NAMALWA (cell line): ENCODE measurements around the gene SERPINA5.

Experiments
- DNase-seq: peaks from one replicate; pipeline ENCODE4 v3.0.0-alpha.2; 2015; ENCODE audit warnings: low spot score

The SERPINA5 gene, protein sequence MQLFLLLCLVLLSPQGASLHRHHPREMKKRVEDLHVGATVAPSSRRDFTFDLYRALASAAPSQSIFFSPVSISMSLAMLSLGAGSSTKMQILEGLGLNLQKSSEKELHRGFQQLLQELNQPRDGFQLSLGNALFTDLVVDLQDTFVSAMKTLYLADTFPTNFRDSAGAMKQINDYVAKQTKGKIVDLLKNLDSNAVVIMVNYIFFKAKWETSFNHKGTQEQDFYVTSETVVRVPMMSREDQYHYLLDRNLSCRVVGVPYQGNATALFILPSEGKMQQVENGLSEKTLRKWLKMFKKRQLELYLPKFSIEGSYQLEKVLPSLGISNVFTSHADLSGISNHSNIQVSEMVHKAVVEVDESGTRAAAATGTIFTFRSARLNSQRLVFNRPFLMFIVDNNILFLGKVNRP

GRCh38 chr14:94581127-94581999 is at the start of gene SERPINA5:
Gene SERPINA5 (plus strand): TSS chr14:94581426. CDS start chr14:94587363, 5,937 bp downstream.
- DNase-seq: no peak

DNA sequence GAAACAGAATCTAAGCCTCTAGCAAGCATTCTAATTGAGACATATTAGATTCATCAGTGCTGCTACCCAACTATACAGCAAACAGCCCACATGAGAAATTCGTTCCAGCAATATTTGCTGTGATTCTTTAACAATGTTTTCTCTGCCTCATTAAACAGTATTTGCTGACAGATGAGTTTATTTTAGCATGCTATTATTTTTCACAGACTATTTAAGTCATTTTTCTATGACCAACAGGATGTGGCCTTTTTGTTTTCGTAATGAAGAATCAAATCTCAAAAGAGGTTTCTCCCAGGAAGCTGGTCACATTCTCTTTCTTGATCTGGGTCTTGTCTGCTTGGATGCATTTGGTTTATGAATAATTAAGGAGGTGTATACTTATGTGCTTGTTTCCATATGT is 48.8 kb upstream of the SERPINA5 start:
- peak; percentile 13 for DNase-seq

GRCh38 chr14:94535506-94535905 is 45.7 kb upstream of the SERPINA5 start:
- no peak for DNase-seq

DNA sequence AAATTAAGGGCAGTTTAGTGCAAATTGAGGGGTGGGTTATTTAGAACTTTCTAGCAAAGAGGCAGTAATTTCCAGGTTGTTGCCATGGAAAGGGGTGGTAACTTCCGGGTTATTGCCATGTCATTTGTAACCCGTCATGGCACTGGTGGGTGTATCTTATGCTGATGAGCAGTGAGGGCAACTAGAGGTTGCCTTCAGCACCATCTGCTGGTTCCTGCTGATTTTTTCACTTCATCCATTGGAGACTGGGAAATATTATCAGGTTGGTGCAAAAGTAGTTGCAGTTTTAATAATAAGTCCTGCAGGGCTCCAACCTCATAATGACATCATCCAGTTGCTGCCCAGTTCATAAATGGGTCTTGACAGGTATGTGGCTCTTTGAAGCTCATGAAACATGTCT is 44.4 kb upstream of the SERPINA5 start:
- DNase-seq: peak; percentile 72

DNA sequence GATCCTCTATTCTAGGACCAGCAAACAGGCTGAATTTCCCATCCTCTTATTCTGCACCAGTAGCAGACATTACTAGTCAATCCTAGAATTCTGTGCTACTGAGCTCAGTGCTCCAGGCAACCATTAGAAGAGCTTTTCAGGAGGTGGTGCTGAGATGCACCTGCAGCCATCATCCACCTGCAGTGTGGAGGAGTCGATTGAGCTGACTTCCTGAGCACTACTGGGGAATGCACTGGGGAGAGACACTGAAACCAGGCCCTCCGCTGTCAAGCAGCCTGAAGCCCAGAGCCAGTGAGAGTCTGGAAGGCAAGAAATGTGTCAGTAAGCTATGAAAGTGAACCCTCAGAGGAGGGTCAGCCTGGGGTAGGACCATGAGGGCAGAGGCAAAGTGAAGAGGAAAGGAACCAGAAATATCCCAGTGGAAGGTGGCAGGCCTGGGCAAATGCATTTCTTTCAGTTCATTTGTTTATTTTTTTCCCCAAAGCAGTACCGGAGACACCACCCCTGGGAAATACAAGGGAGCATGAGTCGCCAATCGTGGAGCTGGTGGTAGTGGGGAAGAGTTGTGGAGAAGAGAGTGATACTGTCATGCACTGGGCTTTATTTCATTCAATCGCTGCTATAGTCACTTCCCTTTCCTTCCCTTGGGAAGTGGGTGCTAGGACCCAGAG is 43.0 kb upstream of the SERPINA5 start:
- no peak for DNase-seq

GRCh38 chr14:94539181-94539580 is 42.0 kb upstream of the SERPINA5 start:
- DNase-seq: no peak

- no peak for DNase-seq
Measured at GRCh38 chr14:94540031-94540794, 41.0 kb upstream of the SERPINA5 start.

GRCh38 chr14:94541234-94541975 is 39.8 kb upstream of the SERPINA5 start:
- no peak for DNase-seq

- no peak for DNase-seq
Measured at GRCh38 chr14:94542111-94542810, 39.0 kb upstream of the SERPINA5 start.

- no peak for DNase-seq
Measured at GRCh38 chr14:94542811-94543440, 38.3 kb upstream of the SERPINA5 start.

DNA sequence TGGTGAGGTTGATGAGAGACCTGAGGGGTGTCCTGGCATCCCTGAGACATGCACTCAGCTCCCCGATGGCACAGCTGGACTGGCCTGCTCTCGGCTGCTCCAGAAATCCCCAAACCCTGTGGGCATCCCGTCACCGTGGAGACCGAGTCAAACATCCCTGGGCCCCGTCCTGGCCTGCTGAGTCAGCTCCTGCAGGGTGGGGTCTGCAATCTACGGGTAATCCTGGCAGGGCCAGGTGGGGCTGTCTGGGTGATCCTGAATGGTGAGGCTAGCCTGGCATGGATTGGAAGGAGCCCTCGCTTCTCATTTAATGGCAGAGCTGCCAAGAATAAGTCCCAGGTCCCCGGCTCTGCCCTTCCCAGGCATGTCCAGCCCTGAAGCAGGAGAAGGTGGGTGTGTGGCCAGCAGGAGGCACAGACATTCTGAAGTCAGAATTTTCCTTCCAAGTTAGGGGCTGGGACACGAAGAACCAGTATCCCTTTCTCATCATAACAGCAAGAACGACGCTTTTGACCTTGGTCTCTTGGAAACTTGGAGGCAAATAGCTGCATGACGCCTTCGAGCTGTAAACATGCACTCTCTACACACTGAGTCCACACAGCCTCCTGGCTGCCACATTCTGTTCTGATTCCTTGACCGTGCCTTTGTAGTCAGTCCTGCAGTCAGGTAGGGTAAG is 37.6 kb upstream of the SERPINA5 start:
- DNase-seq: no peak

DNA sequence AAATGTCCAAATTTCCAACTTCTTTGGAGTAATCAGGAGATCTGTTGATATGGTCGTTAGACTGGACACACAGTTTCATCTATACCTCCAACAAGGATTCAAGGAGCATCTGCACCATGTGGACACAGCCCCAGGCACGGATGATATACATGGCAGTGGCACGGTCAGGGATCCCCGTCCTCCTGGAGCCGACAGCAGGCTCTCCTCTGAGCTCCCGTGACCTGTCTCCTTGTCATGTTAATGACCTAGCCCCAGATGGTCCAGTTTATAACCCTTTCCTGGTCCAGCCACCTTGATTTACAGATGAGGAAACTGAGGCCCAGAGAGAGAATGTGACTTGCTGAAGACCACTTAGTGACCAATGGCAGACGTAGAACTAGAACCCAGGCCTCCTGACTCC is 36.5 kb upstream of the SERPINA5 start:
- DNase-seq: no peak

DNA sequence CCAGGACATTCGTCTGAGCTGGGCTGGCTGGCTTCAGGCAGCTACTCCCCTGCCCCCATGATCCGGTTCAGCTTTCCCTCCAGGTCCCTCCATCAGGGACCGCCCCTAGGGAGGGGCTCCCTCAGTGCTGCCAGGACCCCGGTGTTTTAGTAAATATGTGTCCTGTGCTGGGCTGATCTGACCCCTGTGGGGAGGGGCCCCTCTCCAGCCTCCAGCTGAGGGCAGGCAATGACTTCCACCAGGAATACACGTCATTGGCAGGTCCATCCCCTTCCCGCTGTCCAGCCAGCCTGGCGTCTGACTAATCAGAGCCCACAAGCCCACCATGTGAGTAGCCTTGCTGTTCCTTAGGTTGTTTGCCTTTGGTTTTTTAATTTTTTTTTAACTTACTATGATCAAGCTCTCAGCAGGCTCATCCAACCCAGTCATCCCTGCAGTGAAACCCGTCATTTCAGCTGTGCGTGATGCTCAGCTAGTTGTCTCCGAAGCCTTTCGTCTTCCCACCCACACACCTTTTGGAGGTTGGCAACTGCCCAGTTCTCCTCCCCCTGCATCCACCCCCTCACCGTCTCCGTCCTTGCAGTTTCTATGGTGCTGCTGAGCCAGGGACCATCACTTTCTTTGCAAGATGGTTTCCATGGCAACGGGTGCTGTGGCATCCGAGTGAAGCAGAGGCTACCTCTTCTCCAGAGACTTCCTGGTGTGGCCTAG is 35.9 kb upstream of the SERPINA5 start:
- no peak for DNase-seq

DNA sequence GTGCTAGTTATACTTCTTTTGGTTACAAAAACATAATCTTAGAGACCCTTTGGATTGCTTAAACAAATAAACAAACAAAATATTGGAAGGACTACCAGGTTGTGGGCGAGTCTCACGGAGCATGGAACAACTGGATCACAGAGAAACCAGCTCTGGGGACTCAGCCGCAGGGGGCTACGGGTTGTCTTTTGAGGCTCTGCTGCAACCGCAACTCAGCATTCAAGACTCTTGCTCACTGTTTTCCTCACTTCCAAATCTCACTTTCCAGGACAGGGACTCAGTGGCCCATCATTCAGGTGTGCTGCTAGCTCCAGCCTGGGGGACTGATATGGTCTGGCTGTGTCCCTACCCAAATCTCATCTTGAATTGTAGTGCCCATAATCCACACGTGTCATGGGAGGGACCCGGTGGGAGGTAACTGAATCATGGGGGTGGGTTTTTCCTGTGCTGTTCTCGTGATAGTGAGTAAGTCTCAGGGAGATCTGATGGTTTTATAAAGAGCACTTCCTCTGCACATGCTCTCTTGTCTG is 34.0 kb upstream of the SERPINA5 start:
- no peak for DNase-seq

DNA sequence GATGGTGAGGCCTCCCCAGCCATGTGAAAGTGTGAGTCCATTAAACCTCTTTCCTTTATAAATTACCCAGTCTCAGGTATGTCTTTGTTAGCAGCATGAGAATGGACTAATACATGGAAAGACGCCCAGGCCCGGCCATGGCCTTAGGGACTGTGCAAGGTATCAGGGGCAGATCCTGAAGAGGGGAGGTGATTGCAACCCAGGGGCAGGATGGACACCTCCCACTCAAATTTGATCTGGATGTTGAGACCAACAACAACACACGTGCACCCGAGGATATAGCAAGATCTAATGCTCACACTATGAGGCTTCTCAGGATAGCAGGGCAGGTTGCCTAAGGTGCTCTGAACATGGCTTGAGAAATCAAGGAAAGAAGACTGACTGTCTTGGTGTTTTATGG is 33.5 kb upstream of the SERPINA5 start:
- no peak for DNase-seq

DNA sequence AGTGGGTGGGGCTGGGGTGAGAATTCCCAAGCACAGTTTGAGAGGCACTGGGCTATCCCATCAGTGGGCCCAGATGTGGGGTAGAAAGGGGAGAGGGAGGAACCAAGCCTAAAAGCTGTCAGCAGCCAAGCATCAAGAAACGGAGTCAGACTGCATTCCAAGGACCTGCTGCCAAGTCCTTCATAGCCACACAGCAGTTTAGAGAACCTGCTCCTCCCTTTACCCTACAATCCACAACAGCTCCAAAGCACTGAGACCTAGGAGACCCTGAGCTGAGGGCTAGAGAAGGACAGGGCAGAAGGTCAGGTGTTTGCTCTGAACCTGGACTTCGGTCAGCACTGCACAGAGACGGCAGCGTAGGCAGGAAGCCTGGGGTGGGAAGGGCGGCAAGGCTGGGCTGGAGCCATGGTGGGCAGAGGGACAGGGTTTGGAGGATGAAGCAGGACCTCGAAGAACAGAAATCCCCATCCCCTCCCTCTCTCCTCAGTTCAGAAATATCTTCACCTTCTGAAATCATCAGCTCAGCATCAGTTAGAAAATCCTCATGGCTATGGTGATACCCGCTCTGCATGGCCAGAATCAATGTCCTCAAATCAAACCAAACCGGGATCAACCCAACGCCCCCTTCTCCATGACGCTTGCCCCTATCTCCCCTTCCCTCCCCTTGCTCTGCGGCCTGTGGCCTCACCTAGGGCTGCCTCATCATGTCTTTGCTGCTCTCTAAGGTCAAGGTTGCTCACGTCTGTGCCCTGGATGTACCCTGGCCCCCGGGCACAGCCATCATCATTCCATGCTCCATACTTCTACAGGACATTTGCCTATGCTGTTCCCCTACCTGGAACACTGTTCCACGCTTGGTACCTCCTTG is 32.9 kb upstream of the SERPINA5 start:
- DNase-seq: no peak
